H9 (cell line): Measurements from ENCODE around the gene CORO7. TPM values are rescaled to one million over a fixed set of nuclear protein-coding genes. Genes with fewer than 3 reads are reported as not detected.

Experiments
- DNase-seq: peaks from one replicate; pipeline ENCODE4 v3.0.0-alpha.2; 2017
- H2AFZ ChIP-seq: one replicate; pipeline ENCODE4 v1.6.1; 2013; ENCODE audit warnings: mild to moderate bottlenecking, low read length, control low read depth, moderate library complexity
- H2AK5ac ChIP-seq: 2 replicates; pipeline ENCODE4 v1.6.1; 2013; ENCODE audit warnings: low read length, control low read depth, mixed read lengths; ENCODE audit not compliant: insufficient read length
- H2BK120ac ChIP-seq: one replicate; pipeline ENCODE4 v1.6.1; 2013; ENCODE audit warnings: low read depth, mild to moderate bottlenecking, low read length, control low read depth, inconsistent platforms; ENCODE audit not compliant: poor library complexity, severe bottlenecking
- H2BK12ac ChIP-seq: 2 replicates; pipeline ENCODE4 v1.6.1; 2013; ENCODE audit warnings: low read length, control low read depth, mixed read lengths, low read depth; ENCODE audit not compliant: insufficient read length
- H2BK15ac ChIP-seq: 2 replicates; pipeline ENCODE4 v1.6.1; 2013; ENCODE audit warnings: low read depth, low read length, control low read depth
- H2BK20ac ChIP-seq: one replicate; pipeline ENCODE4 v1.6.1; 2013; ENCODE audit warnings: low read depth, mild to moderate bottlenecking, low read length, control low read depth, inconsistent platforms; ENCODE audit not compliant: poor library complexity, severe bottlenecking
- H2BK5ac ChIP-seq: 2 replicates; pipeline ENCODE4 v1.6.1; 2013; ENCODE audit warnings: low read length, control low read depth, mixed read lengths; ENCODE audit not compliant: insufficient read length
- H3K14ac ChIP-seq: 2 replicates; pipeline ENCODE4 v1.6.1; 2013; ENCODE audit warnings: low read length, control low read depth; ENCODE audit not compliant: insufficient read depth
- H3K18ac ChIP-seq: 2 replicates; pipeline ENCODE4 v1.6.1; 2013; ENCODE audit warnings: low read depth, mild to moderate bottlenecking, mixed read lengths, low read length, control low read depth; ENCODE audit not compliant: insufficient read length
- H3K23ac ChIP-seq: 2 replicates; pipeline ENCODE4 v1.6.1; 2013; ENCODE audit warnings: low read length, control low read depth, mixed read lengths, low read depth; ENCODE audit not compliant: insufficient read length
- H3K23me2 ChIP-seq: 2 replicates; pipeline ENCODE4 v1.6.1; 2013; ENCODE audit warnings: low read depth, mild to moderate bottlenecking, mixed read lengths, low read length, control low read depth; ENCODE audit not compliant: insufficient read length, poor library complexity, severe bottlenecking
- H3K27ac ChIP-seq: 2 replicates; pipeline ENCODE4 v1.5.1; 2013; ENCODE audit warnings: low read length, control low read depth, mixed read lengths, low read depth; ENCODE audit not compliant: insufficient read length
- H3K27me3 ChIP-seq: 2 replicates; pipeline ENCODE4 v1.6.1; 2013; ENCODE audit warnings: low read length, control low read depth, inconsistent platforms; ENCODE audit not compliant: insufficient read depth
- H3K4ac ChIP-seq: 2 replicates; pipeline ENCODE4 v1.6.1; 2013; ENCODE audit warnings: low read depth, mild to moderate bottlenecking, control low read depth, inconsistent platforms, low read length, moderate library complexity
- H3K4me1 ChIP-seq: 2 replicates; pipeline ENCODE4 v1.6.1; 2013; ENCODE audit warnings: low read length, control low read depth, inconsistent platforms; ENCODE audit not compliant: insufficient read depth
- H3K4me2 ChIP-seq: 2 replicates; pipeline ENCODE4 v1.6.1; 2013; ENCODE audit warnings: low read length, control low read depth, mixed read lengths; ENCODE audit not compliant: insufficient read length, insufficient read depth
- H3K56ac ChIP-seq: 2 replicates; pipeline ENCODE4 v1.6.1; 2013; ENCODE audit warnings: low read depth, mild to moderate bottlenecking, mixed read lengths, low read length, control low read depth; ENCODE audit not compliant: insufficient read length
- H3K79me1 ChIP-seq: 2 replicates; pipeline ENCODE4 v1.6.1; 2013; ENCODE audit warnings: low read depth, mild to moderate bottlenecking, moderate library complexity, low read length, control low read depth, inconsistent platforms; ENCODE audit not compliant: insufficient read depth, poor library complexity, severe bottlenecking
- H3K79me2 ChIP-seq: 2 replicates; pipeline ENCODE4 v1.6.1; 2013; ENCODE audit warnings: low read length, control low read depth, inconsistent platforms; ENCODE audit not compliant: insufficient read depth
- H3K9ac ChIP-seq: 2 replicates; pipeline ENCODE4 v1.6.1; 2013; ENCODE audit warnings: low read length, control low read depth, mixed read lengths; ENCODE audit not compliant: insufficient read length; ENCODE audit errors: extremely low read depth
- H3K9me3 ChIP-seq: one replicate; pipeline ENCODE4 v1.6.1; 2013; ENCODE audit warnings: low read depth, low read length, inconsistent platforms; ENCODE audit not compliant: control insufficient read depth
- H3T11ph ChIP-seq: one replicate; pipeline ENCODE4 v1.6.1; 2013; ENCODE audit warnings: mild to moderate bottlenecking, low read length, control low read depth, inconsistent platforms
- H4K20me1 ChIP-seq: one replicate; pipeline ENCODE4 v1.6.1; 2013; ENCODE audit not compliant: control insufficient read depth, insufficient read length, insufficient read depth
- H4K5ac ChIP-seq: 2 replicates; pipeline ENCODE4 v1.6.1; 2013; ENCODE audit warnings: low read depth, mild to moderate bottlenecking, mixed read lengths, low read length, control low read depth; ENCODE audit not compliant: insufficient read length
- H4K8ac ChIP-seq: replicated peaks from 2 replicates; pipeline ENCODE4 v1.6.1; 2013; ENCODE audit warnings: low read length, control low read depth, mixed read lengths, low read depth; ENCODE audit not compliant: insufficient read length
- H4K91ac ChIP-seq: 2 replicates; pipeline ENCODE4 v1.6.1; 2013; ENCODE audit warnings: low read depth, mild to moderate bottlenecking, moderate library complexity, mixed read lengths, low read length, control low read depth; ENCODE audit not compliant: insufficient read length
- H3K27ac Mint-ChIP-seq, 3 experiments: 2 replicates in 2 of 3; 3 replicates in 1 of 3; pipeline ENCODE4 v1.8.0; 2020 to 2021; ENCODE audit warnings: mixed read lengths in 3 of 3, mild to moderate bottlenecking in 1 of 3, moderate library complexity in 1 of 3
- H3K27me3 Mint-ChIP-seq: 2 replicates; pipeline ENCODE4 v1.8.0; 2021; ENCODE audit warnings: low read depth, mild to moderate bottlenecking, moderate library complexity, mixed read lengths
- H3K36me3 Mint-ChIP-seq, 3 experiments: 2 replicates in 2 of 3; 3 replicates in 1 of 3; pipeline ENCODE4 v1.8.0; 2020 to 2021; ENCODE audit warnings: low read depth in 3 of 3, mixed read lengths in 3 of 3; ENCODE audit not compliant: insufficient read depth in 1 of 3
- H3K4me1 Mint-ChIP-seq, 2 experiments: 2 replicates each; pipeline ENCODE4 v1.8.0; 2020; ENCODE audit warnings: mixed read lengths in 2 of 2
- H3K4me3 Mint-ChIP-seq, 2 experiments: 2 replicates in 1 of 2; 3 replicates in 1 of 2; pipeline ENCODE4 v1.8.0; 2020 to 2021; ENCODE audit warnings: mild to moderate bottlenecking in 2 of 2, mixed read lengths in 2 of 2, moderate library complexity in 1 of 2
- H3K9me3 Mint-ChIP-seq, 2 experiments: 2 replicates in 1 of 2; 3 replicates in 1 of 2; pipeline ENCODE4 v1.8.0; 2020; ENCODE audit warnings: mild to moderate bottlenecking in 2 of 2, mixed read lengths in 2 of 2, moderate library complexity in 1 of 2
- CTCF ChIP-seq: fragments of 200-600 bp; sonication (generic); conservative IDR thresholded peaks from 3 replicates; pipeline ENCODE4 v1.8.0; 2021; ENCODE audit warnings: antibody characterized with exemption, mild to moderate bottlenecking
- WGBS: extraction: QIAGEN DNeasy Blood & Tissue Kit; methylation state at CpG from one replicate; pipeline ENCODE4 v1.1.7; 2013; ENCODE audit warnings: missing lambda C conversion rate, low lambda C conversion rate, mixed read lengths; ENCODE audit not compliant: insufficient read length; ENCODE audit errors: extremely low coverage; 5-methylcytosine and 5-hydroxymethylcytosine counted together
- total RNA-seq: library from RNA; stranded (reverse); gene quantifications from 2 replicates; pipeline ENCODE4 v1.2.1, GENCODE V29; 2021

The CORO7 gene
- total RNA-seq, 1 experiment from 2014 or later: 38.4 TPM

- Histone ChIP-seq H2BK15ac (no peak overlapping the region), H3K9ac (no peak overlapping the region), H3K4me2 (no peak overlapping the region), H3K27me3 (no peaks in the 10 kb centered on the region), H3K27ac (no peak overlapping the region), H3T11ph (no peak overlapping the region), H3K79me1 (no peaks in the 10 kb centered on the region), H3K79me2 (no peaks in the 10 kb centered on the region), H3K4me1 (no peaks in the 10 kb centered on the region), H2BK20ac (no peak overlapping the region), H4K91ac (no peak overlapping the region), H3K23me2 (no peaks in the 10 kb centered on the region), H2BK12ac (no peak overlapping the region), H3K4ac (no peak overlapping the region), H4K8ac (no peak overlapping the region), H2AK5ac (no peak overlapping the region), H2AFZ (no peak overlapping the region), H2BK120ac (no peak overlapping the region), H4K5ac (no peak overlapping the region), H4K20me1 (no peaks in the 10 kb centered on the region), H3K9me3 (no peaks in the 10 kb centered on the region), H2BK5ac (no peak overlapping the region), H3K56ac (no peak overlapping the region), H3K14ac (no peak overlapping the region; the same call in 1 of the 2 replicates), H3K18ac (no peak overlapping the region), H3K23ac (no peak overlapping the region)
- Mint-ChIP-seq H3K27ac (peak overlapping the region in 1 of 3 experiments; percentile 15; a peak in 1 of 7 replicates), H3K9me3 (no peaks in the 10 kb centered on the region; a peak in 2 of 5 replicates), H3K27me3 (no peaks in the 10 kb centered on the region), H3K4me3 (peak overlapping the region in 1 of 2 experiments; percentile 59; a peak in 1 of 5 replicates), H3K36me3 (peaks cover 0 to 15% (median 4%) of the 10 kb centered on the region in 3 experiments; a peak in 4 of 7 replicates), H3K4me1 (peaks cover 6 to 8% of the 10 kb centered on the region in 2 experiments)
- WGBS: no CpG with 5 or more reads among the region's 24 CpGs
- peak; percentile 55 for DNase-seq
- TF ChIP-seq CTCF: no peak
Measured at GRCh38 chr16:4404967-4405696, 11.3 kb downstream of the CORO7 start.
